Measurements from ENCODE around the gene CIITA.
"Not testable (repeated sequence)": the region's sequence is repeated elsewhere in the genome, so short reads cannot be mapped to it uniquely, and the experiment has no call there.

The CIITA gene

GRCh38 chr16:10922328-10923145, 45.5 kb downstream of the CIITA start:
- no peak for DNase-seq

- no peak for DNase-seq
Measured at GRCh38 chr16:10923146-10923649, 46.2 kb downstream of the CIITA start.

GRCh38 chr16:10923650-10924214, 46.7 kb downstream of the CIITA start:
- no peak for DNase-seq

GRCh38 chr16:10925285-10925684, 48.3 kb downstream of the CIITA start:
- DNase-seq, result not testable (repeated sequence)

GRCh38 chr16:10926094-10926493, 49.1 kb downstream of the CIITA start:
- no peak for DNase-seq

- no peak for DNase-seq
Measured at GRCh38 chr16:10926867-10927266, 49.9 kb downstream of the CIITA start.

- no peak for DNase-seq
Measured at GRCh38 chr16:10927497-10928112, 50.6 kb downstream of the CIITA start.

GRCh38 chr16:10929097-10929496, 52.1 kb downstream of the CIITA start:
- DNase-seq, result not testable (repeated sequence)

GRCh38 chr16:10929853-10930754, 53.1 kb downstream of the CIITA start:
- DNase-seq, result no peak

- DNase-seq, result no peak
Measured at GRCh38 chr16:10930755-10931093, 53.7 kb downstream of the CIITA start.

- no peak for DNase-seq
Measured at GRCh38 chr16:10931134-10931533, 54.1 kb downstream of the CIITA start.

- DNase-seq, result no peak
Measured at GRCh38 chr16:10931977-10932632, 55.1 kb downstream of the CIITA start.

GRCh38 chr16:10932959-10933710, 56.1 kb downstream of the CIITA start:
- DNase-seq, result no peak

- no peak for DNase-seq
Measured at GRCh38 chr16:10933865-10934264, 56.9 kb downstream of the CIITA start.

- no peak for DNase-seq
Measured at GRCh38 chr16:10934325-10935107, 57.5 kb downstream of the CIITA start.

- DNase-seq, result no peak
Measured at GRCh38 chr16:10935226-10935915, 58.4 kb downstream of the CIITA start.

GRCh38 chr16:10936272-10936984, 59.4 kb downstream of the CIITA start:
- no peak for DNase-seq

GRCh38 chr16:10937068-10937859, 60.3 kb downstream of the CIITA start:
- DNase-seq, result no peak

GRCh38 chr16:10938321-10938720, 61.3 kb downstream of the CIITA start:
- no peak for DNase-seq

Measured in right forelimb (tissue), 1 donor.